ENCODE data around the gene AFMID.

The AFMID gene

GRCh38 chr17:78166416-78166815 lies 20.7 kb upstream of the AFMID start:
- Histone ChIP-seq H3K9me3 (ENCODE audit: insufficient read depth, low read depth, low read length) (no peaks in the 10 kb centered on the region), H3K9me2 (replicated peaks; ENCODE audit: low read depth, low read length) (no peaks in the 10 kb centered on the region), H3K27me3 (ENCODE audit: insufficient read depth, low read length, poor library complexity, severe bottlenecking) (no peaks in the 10 kb centered on the region), H3K4me1 (ENCODE audit: insufficient read depth, low read length, poor library complexity, severe bottlenecking) (peaks cover 15% of the 10 kb centered on the region), H3K79me2 (ENCODE audit: insufficient read depth, low read length) (no peaks in the 10 kb centered on the region; the same call in 1 of the 2 replicates), H3K36me3 (ENCODE audit: insufficient read depth, low read length) (no peaks in the 10 kb centered on the region), H3K9ac (ENCODE audit: low read depth, low read length, poor library complexity, severe bottlenecking) (no peak overlapping the region), H2AFZ (ENCODE audit: low read length) (no peak overlapping the region), H4K20me1 (ENCODE audit: insufficient read depth, low read length, poor library complexity, severe bottlenecking) (peaks cover 15% of the 10 kb centered on the region), H3K4me3 (ENCODE audit: low read length, poor library complexity, severe bottlenecking) (no peak overlapping the region), H3K4me2 (ENCODE audit: low read depth, low read length, poor library complexity, severe bottlenecking) (no peak overlapping the region), H3F3A (ENCODE audit: low read depth) (no peaks in the 10 kb centered on the region)
- TF ChIP-seq EZH2phosphoT487 (IDR thresholded peaks at IDR 0.05; ENCODE audit: borderline replicate concordance) (no peak), CTCF (conservative IDR thresholded peaks at IDR 0.05; ENCODE audit: low read length) (no peak)

GRCh38 chr17:78168242-78168902 lies 18.8 kb upstream of the AFMID start, which contains the start of gene SYNGR2:
SYNGR2 (plus strand) TSS chr17:78168581; CDS start chr17:78168617, 36 bp downstream.
- Histone ChIP-seq H3K27me3 (ENCODE audit: insufficient read depth, low read length, poor library complexity, severe bottlenecking) (no peaks in the 10 kb centered on the region), H3K9ac (ENCODE audit: low read depth, low read length, poor library complexity, severe bottlenecking) (peak within 1 kb of the TSS; percentile 73)

GRCh38 chr17:78168903-78169793 lies 18.0 kb upstream of the AFMID start:
- no peaks in the 10 kb centered on the region for H3K9me3 ChIP-seq (ENCODE audit: insufficient read depth, low read depth, low read length)
- no peaks in the 10 kb centered on the region for H3K9me2 ChIP-seq (replicated peaks; ENCODE audit: low read depth, low read length)
- H3K4me1 ChIP-seq (ENCODE audit: insufficient read depth, low read length, poor library complexity, severe bottlenecking): peaks cover 18% of the 10 kb centered on the region
- no peaks in the 10 kb centered on the region for H3F3A ChIP-seq (ENCODE audit: low read depth)
- peak overlapping the region; percentile 87 for H3K4me3 ChIP-seq (ENCODE audit: low read length, poor library complexity, severe bottlenecking)
- no peaks in the 10 kb centered on the region for H3K27me3 ChIP-seq (ENCODE audit: insufficient read depth, low read length, poor library complexity, severe bottlenecking)
- H3K9ac ChIP-seq (ENCODE audit: low read depth, low read length, poor library complexity, severe bottlenecking): peak overlapping the region; percentile 73
- H4K20me1 ChIP-seq (ENCODE audit: insufficient read depth, low read length, poor library complexity, severe bottlenecking): peaks cover 15% of the 10 kb centered on the region
- peaks cover 3% of the 10 kb centered on the region; the same call in 1 of the 2 replicates for H3K36me3 ChIP-seq (ENCODE audit: insufficient read depth, low read length)
- no peaks in the 10 kb centered on the region; the same call in 1 of the 2 replicates for H3K79me2 ChIP-seq (ENCODE audit: insufficient read depth, low read length)
- peak overlapping the region; percentile 55; the same call in 1 of the 2 replicates for H2AFZ ChIP-seq (ENCODE audit: low read length)
- peak overlapping the region; percentile 68 for H3K4me2 ChIP-seq (ENCODE audit: low read depth, low read length, poor library complexity, severe bottlenecking)
- TF ChIP-seq EZH2phosphoT487 (IDR thresholded peaks at IDR 0.05; ENCODE audit: borderline replicate concordance) (no peak), CTCF (conservative IDR thresholded peaks at IDR 0.05; ENCODE audit: low read length) (no peak)

More at GRCh38 chr17:78168242-78168902, 18.8 kb upstream of the AFMID start, which contains the start of gene SYNGR2:
- TF ChIP-seq CTCF (conservative IDR thresholded peaks at IDR 0.05; ENCODE audit: low read length): no peak
- TF ChIP-seq EZH2phosphoT487 (IDR thresholded peaks at IDR 0.05; ENCODE audit: borderline replicate concordance): no peak
- Histone ChIP-seq H3K4me3 (ENCODE audit: low read length, poor library complexity, severe bottlenecking) (peak within 1 kb of the TSS; percentile 87), H2AFZ (ENCODE audit: low read length) (peak within 1 kb of the TSS; percentile 88), H3K4me2 (ENCODE audit: low read depth, low read length, poor library complexity, severe bottlenecking) (peak within 1 kb of the TSS; percentile 68), H3K9me3 (ENCODE audit: insufficient read depth, low read depth, low read length) (no peaks in the 10 kb centered on the region), H3K4me1 (ENCODE audit: insufficient read depth, low read length, poor library complexity, severe bottlenecking) (peaks cover 18% of the 10 kb centered on the region), H4K20me1 (ENCODE audit: insufficient read depth, low read length, poor library complexity, severe bottlenecking) (peaks cover 15% of the 10 kb centered on the region), H3K79me2 (ENCODE audit: insufficient read depth, low read length) (no peaks in the 10 kb centered on the region; the same call in 1 of the 2 replicates), H3K9me2 (replicated peaks; ENCODE audit: low read depth, low read length) (no peaks in the 10 kb centered on the region), H3K36me3 (ENCODE audit: insufficient read depth, low read length) (no peaks in the 10 kb centered on the region), H3F3A (ENCODE audit: low read depth) (no peaks in the 10 kb centered on the region)
